Parathyroid adenoma (tissue), 2 donors: Measurements from ENCODE around the gene LHPP.

ENCODE experiments used
- H2AFZ ChIP-seq: fragments of 300-600 bp; sonication (generic); one replicate; pipeline ENCODE4 v1.7.0; 2017; ENCODE audit warnings: antibody characterized with exemption, mild to moderate bottlenecking
- H3K27ac ChIP-seq: fragments of 300-600 bp; sonication (generic); one replicate; pipeline ENCODE4 v1.7.0; 2017
- H3K27me3 ChIP-seq: fragments of 300-600 bp; sonication (generic); one replicate; pipeline ENCODE4 v1.7.0; 2017; ENCODE audit warnings: low read length; ENCODE audit not compliant: control insufficient read depth, insufficient read depth
- H3K36me3 ChIP-seq: fragments of 300-600 bp; sonication (generic); one replicate; pipeline ENCODE4 v1.7.0; 2017; ENCODE audit warnings: low read length; ENCODE audit not compliant: control insufficient read depth, insufficient read depth
- H3K4me1 ChIP-seq: fragments of 300-600 bp; sonication (generic); one replicate; pipeline ENCODE4 v1.7.0; 2017; ENCODE audit warnings: control low read depth
- H3K4me2 ChIP-seq: fragments of 300-600 bp; sonication (generic); one replicate; pipeline ENCODE4 v1.7.0; 2017; ENCODE audit warnings: low read length
- H3K4me3 ChIP-seq: fragments of 300-600 bp; sonication (generic); one replicate; pipeline ENCODE4 v1.7.0; 2017; ENCODE audit warnings: low read depth, low read length
- H3K79me2 ChIP-seq: fragments of 300-600 bp; sonication (generic); one replicate; pipeline ENCODE4 v1.7.0; 2017; ENCODE audit warnings: control low read depth
- H3K9ac ChIP-seq: fragments of 300-600 bp; sonication (generic); one replicate; pipeline ENCODE4 v1.7.0; 2017; ENCODE audit warnings: mild to moderate bottlenecking
- H3K9me3 ChIP-seq: fragments of 300-600 bp; sonication (generic); one replicate; pipeline ENCODE4 v1.7.0; 2017; ENCODE audit warnings: low read length; ENCODE audit not compliant: control insufficient read depth
- TF ChIP-seq, protein P1 (sequence below): fragments of 300-600 bp; sonication (generic); IDR thresholded peaks from one replicate; pipeline ENCODE4 v1.7.0; 2017; ENCODE audit warnings: antibody characterized with exemption, mild to moderate bottlenecking
- donor health status: primary hyperparathyroidism.

Gene LHPP

GRCh38 chr10:124477614-124478363 is 16.2 kb downstream of the LHPP start:
- Histone ChIP-seq H3K9ac (no peak overlapping the region), H3K4me1 (no peaks in the 10 kb centered on the region), H3K27me3 (no peaks in the 10 kb centered on the region), H2AFZ (no peak overlapping the region), H3K4me2 (no peak overlapping the region), H3K27ac (no peak overlapping the region), H3K9me3 (no peaks in the 10 kb centered on the region), H3K79me2 (no peaks in the 10 kb centered on the region), H3K36me3 (no peaks in the 10 kb centered on the region), H3K4me3 (no peak overlapping the region)
- TF ChIP-seq, protein P1, sequence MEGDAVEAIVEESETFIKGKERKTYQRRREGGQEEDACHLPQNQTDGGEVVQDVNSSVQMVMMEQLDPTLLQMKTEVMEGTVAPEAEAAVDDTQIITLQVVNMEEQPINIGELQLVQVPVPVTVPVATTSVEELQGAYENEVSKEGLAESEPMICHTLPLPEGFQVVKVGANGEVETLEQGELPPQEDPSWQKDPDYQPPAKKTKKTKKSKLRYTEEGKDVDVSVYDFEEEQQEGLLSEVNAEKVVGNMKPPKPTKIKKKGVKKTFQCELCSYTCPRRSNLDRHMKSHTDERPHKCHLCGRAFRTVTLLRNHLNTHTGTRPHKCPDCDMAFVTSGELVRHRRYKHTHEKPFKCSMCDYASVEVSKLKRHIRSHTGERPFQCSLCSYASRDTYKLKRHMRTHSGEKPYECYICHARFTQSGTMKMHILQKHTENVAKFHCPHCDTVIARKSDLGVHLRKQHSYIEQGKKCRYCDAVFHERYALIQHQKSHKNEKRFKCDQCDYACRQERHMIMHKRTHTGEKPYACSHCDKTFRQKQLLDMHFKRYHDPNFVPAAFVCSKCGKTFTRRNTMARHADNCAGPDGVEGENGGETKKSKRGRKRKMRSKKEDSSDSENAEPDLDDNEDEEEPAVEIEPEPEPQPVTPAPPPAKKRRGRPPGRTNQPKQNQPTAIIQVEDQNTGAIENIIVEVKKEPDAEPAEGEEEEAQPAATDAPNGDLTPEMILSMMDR: no peak

GRCh38 chr10:124478515-124478914 is 16.9 kb downstream of the LHPP start:
- no peak overlapping the region for H3K9ac ChIP-seq
- H3K27ac ChIP-seq: no peak overlapping the region
- TF ChIP-seq, protein P1: no peak
- no peaks in the 10 kb centered on the region for H3K9me3 ChIP-seq
- H3K4me3 ChIP-seq: no peak overlapping the region
- H2AFZ ChIP-seq: no peak overlapping the region
- H3K4me1 ChIP-seq: no peaks in the 10 kb centered on the region
- H3K27me3 ChIP-seq: no peaks in the 10 kb centered on the region
- H3K4me2 ChIP-seq: no peak overlapping the region
- H3K79me2 ChIP-seq: no peaks in the 10 kb centered on the region
- H3K36me3 ChIP-seq: no peaks in the 10 kb centered on the region

DNA sequence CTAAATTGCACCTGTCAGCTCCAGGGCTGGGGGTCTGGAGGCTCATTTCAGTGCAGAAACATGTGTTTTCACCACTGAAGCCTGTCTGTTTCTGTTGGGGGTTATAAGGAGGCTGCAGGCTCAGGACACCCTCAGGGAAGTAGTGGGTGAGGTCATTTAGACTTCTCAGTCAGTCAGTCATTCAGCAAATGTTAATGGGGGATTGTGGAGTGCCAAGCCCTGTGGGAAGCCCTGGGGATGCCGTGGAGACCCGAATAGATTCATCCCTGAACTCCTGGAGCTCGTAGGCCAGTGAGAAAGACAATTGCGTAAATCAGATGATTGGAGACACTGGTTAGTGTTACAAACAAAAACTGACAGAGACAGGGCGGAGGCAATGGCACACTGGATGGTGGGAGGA is 19.2 kb downstream of the LHPP start:
- H3K9ac ChIP-seq: no peak overlapping the region
- no peaks in the 10 kb centered on the region for H3K79me2 ChIP-seq
- H2AFZ ChIP-seq: no peak overlapping the region
- H3K27ac ChIP-seq: no peak overlapping the region
- H3K4me2 ChIP-seq: no peak overlapping the region
- no peaks in the 10 kb centered on the region for H3K27me3 ChIP-seq
- TF ChIP-seq, protein P1: no peak
- no peaks in the 10 kb centered on the region for H3K4me1 ChIP-seq
- no peak overlapping the region for H3K4me3 ChIP-seq
- no peaks in the 10 kb centered on the region for H3K36me3 ChIP-seq
- H3K9me3 ChIP-seq: no peaks in the 10 kb centered on the region

DNA sequence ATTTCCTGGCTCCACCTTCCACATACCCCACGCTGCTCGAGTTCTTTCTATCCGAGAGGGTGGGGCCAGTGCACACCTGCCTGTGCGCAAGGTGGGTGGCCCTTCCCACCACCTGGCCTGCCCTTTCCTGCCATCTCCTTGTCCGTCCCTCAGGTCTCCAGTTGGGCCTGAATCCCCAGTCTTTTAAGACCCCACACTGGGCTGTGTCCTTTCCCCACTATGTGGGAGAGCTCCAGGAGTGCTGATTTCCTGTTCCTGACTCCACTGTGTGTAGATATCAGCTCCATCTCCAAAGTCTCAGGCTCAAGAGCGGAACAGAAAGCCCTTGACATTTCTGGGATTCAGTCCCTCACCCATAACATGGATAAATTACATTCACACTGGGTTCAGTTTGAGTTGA is 20.1 kb downstream of the LHPP start:
- H3K27me3 ChIP-seq: no peaks in the 10 kb centered on the region
- no peak overlapping the region for H3K4me3 ChIP-seq
- no peak overlapping the region for H3K9ac ChIP-seq
- no peaks in the 10 kb centered on the region for H3K79me2 ChIP-seq
- H2AFZ ChIP-seq: no peak overlapping the region
- no peaks in the 10 kb centered on the region for H3K9me3 ChIP-seq
- no peaks in the 10 kb centered on the region for H3K36me3 ChIP-seq
- TF ChIP-seq, protein P1: no peak
- H3K4me1 ChIP-seq: no peaks in the 10 kb centered on the region
- H3K27ac ChIP-seq: no peak overlapping the region
- no peak overlapping the region for H3K4me2 ChIP-seq

DNA sequence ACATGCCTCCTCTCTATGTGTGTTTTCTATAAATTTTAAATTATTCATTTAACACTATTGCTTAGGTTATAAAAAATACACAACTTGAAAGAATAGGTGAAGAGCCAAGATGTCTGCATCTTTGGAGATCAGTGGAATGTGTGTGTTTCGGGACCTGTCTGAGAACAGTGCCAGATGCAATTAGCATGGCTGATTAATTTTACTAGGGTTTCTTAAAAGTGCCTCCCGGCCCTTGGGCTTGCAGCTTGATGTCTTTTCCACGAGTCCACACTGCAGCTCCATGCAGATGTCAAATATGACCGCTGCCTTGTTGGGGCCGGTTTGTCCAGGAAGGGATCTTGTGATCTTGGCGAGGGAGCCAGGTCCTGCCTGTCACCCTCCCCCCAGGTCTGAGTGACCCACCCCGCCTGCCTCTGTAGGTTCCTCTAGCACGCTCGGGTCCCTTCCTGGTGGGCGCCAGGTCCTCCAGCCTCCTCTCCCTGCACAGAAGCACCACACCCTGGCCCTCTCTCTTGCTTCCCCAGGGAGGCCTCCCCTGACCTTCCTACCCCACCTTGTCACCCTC is 20.7 kb downstream of the LHPP start:
- no peak overlapping the region for H3K27ac ChIP-seq
- TF ChIP-seq, protein P1: no peak
- no peaks in the 10 kb centered on the region for H3K9me3 ChIP-seq
- no peak overlapping the region for H2AFZ ChIP-seq
- no peaks in the 10 kb centered on the region for H3K4me1 ChIP-seq
- no peak overlapping the region for H3K9ac ChIP-seq
- H3K79me2 ChIP-seq: no peaks in the 10 kb centered on the region
- H3K27me3 ChIP-seq: no peaks in the 10 kb centered on the region
- no peaks in the 10 kb centered on the region for H3K36me3 ChIP-seq
- no peak overlapping the region for H3K4me2 ChIP-seq
- no peak overlapping the region for H3K4me3 ChIP-seq
